Vagina (tissue), 2 donors: ENCODE results near the gene HS6ST3. TPM values are rescaled to one million over a fixed set of nuclear protein-coding genes. Genes with fewer than 3 reads are reported as not detected.

ENCODE experiments used
- DNase-seq, 2 donors: peaks; one replicate each; pipeline ENCODE4 v3.0.0-alpha.2; 2017; ENCODE audit errors: extremely low spot score in 2 of 2
- H3K27ac ChIP-seq: fragments of 200-600 bp; sonication (generic); one replicate; pipeline ENCODE4 v1.5.1; 2019
- H3K27me3 ChIP-seq: fragments of 200-600 bp; sonication (generic); one replicate; pipeline ENCODE4 v1.5.1; 2019
- H3K36me3 ChIP-seq, 2 donors: fragments of 200-600 bp; sonication (generic); one replicate each; pipeline ENCODE4 v1.5.1; 2017 to 2019
- H3K4me1 ChIP-seq: fragments of 200-600 bp; sonication (generic); one replicate; pipeline ENCODE4 v1.5.1; 2019
- H3K4me3 ChIP-seq, 2 donors: fragments of 200-600 bp; sonication (generic); 1 replicate in 1 of 2; 2 replicates in 1 of 2; pipeline ENCODE4 v1.5.1; 2016 to 2019
- H3K9me3 ChIP-seq: fragments of 200-600 bp; sonication (generic); one replicate; pipeline ENCODE4 v1.5.1; 2019
- POLR2A ChIP-seq, 2 donors: fragments of 450-650 bp; IDR thresholded peaks; one replicate each; pipeline ENCODE4 v1.6.1; 2017; ENCODE audit warnings: antibody characterized with exemption in 2 of 2, mild to moderate bottlenecking in 2 of 2, moderate library complexity in 2 of 2
- POLR2AphosphoS5 ChIP-seq, 2 donors: sonication (generic); formaldehyde crosslinking; IDR thresholded peaks; one replicate each; pipeline ENCODE4 v1.9.0; 2017; ENCODE audit warnings: antibody characterized with exemption in 2 of 2, mild to moderate bottlenecking in 2 of 2, low read depth in 1 of 2; ENCODE audit not compliant: insufficient read depth in 1 of 2
- intact Hi-C: fragments of 100-400 bp; cut with DNase I; formaldehyde crosslinking; loops from one replicate; pipeline ENCODE4 v1.15.1; 2023
- total RNA-seq: library from RNA; depleted of rRNA; stranded (reverse); fragments of >200 nt; gene quantifications from one replicate; pipeline ENCODE4 v1.2.3, GENCODE V29; 2016
- TF ChIP-seq, protein P1 (sequence below), 3 experiments: fragments of 450-650 bp in 2 of 3; fragments of 200-600 bp in 1 of 3; sonication (generic) in 1 of 3; IDR thresholded peaks; one replicate each; pipeline ENCODE4 v1.5.1; 2017 to 2019; ENCODE audit warnings: antibody characterized with exemption in 3 of 3, mild to moderate bottlenecking in 2 of 3, moderate library complexity in 2 of 3

HS6ST3 gene
- total RNA-seq, 1 donor from 2014 or later = 0.49 TPM

DNA sequence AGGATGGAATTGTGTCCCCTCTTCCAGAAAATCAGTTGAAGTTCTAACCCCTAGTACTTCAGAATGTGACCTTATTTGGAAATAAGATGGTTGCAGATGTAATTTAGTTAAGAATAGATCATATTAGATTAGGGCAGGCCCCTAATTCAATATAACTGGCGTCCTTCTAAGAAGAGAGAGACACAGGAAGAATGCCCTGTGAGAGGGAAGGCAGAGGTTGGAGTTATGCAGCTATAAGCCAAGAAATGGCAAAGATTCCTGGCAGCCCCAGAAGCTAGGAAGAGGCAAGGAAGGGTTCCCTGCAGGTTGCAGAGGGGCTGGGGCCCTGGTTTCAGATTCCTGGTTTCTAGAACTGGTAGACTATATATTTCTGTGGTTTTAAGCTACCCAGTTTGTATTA, 30.0 kb downstream of the HS6ST3 start:
- no peak for DNase-seq

DNA sequence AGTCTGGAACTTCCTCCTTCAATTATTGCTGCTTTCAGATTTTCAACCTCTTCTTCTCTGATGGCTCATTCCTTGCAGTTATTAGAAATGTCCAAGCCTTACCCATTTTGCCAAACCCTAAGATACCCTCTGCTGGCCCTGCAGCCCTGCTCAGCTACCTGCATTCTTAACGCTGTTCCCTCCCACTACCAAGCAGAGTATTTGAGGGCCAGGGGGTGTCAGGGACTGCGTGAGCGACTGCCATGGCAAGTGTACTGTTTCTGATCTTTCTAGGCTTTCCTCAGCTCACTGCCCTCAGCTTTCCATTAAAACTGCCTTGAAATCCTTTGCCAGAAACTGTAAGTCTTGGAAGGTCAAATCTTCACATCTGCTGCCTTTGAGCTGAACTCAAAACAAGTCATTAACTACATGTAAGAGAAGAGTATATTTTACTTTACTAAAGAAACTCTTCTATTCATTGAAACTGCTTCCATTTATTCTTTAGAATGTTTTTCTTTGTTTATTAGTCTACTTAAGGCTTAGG, 41.0 kb downstream of the HS6ST3 start:
- intact Hi-C loops = no loop called here
- TF ChIP-seq POLR2A (IDR thresholded peaks at IDR 0.05) = no peak
- TF ChIP-seq POLR2AphosphoS5 (IDR thresholded peaks at IDR 0.05; ENCODE audit: insufficient read depth in 1 of 2, low read depth in 1 of 2) = no peak
- TF ChIP-seq, protein P1, sequence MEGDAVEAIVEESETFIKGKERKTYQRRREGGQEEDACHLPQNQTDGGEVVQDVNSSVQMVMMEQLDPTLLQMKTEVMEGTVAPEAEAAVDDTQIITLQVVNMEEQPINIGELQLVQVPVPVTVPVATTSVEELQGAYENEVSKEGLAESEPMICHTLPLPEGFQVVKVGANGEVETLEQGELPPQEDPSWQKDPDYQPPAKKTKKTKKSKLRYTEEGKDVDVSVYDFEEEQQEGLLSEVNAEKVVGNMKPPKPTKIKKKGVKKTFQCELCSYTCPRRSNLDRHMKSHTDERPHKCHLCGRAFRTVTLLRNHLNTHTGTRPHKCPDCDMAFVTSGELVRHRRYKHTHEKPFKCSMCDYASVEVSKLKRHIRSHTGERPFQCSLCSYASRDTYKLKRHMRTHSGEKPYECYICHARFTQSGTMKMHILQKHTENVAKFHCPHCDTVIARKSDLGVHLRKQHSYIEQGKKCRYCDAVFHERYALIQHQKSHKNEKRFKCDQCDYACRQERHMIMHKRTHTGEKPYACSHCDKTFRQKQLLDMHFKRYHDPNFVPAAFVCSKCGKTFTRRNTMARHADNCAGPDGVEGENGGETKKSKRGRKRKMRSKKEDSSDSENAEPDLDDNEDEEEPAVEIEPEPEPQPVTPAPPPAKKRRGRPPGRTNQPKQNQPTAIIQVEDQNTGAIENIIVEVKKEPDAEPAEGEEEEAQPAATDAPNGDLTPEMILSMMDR (IDR thresholded peaks at IDR 0.05) = no peak
- no peaks in the 10 kb centered on the region for H3K27me3 ChIP-seq
- no peak overlapping the region for H3K27ac ChIP-seq
- DNase-seq = no peak
- no peaks in the 10 kb centered on the region for H3K9me3 ChIP-seq
- H3K36me3 ChIP-seq = no peaks in the 10 kb centered on the region
- H3K4me1 ChIP-seq = no peaks in the 10 kb centered on the region
- H3K4me3 ChIP-seq = no peak overlapping the region

More for the DNA sequence above, 30.0 kb downstream of the HS6ST3 start:
- H3K36me3 ChIP-seq = no peaks in the 10 kb centered on the region
- no peaks in the 10 kb centered on the region for H3K27me3 ChIP-seq
- intact Hi-C loops = no loop called here
- no peaks in the 10 kb centered on the region for H3K9me3 ChIP-seq
- no peak overlapping the region for H3K4me3 ChIP-seq
- H3K27ac ChIP-seq = no peak overlapping the region
- TF ChIP-seq POLR2AphosphoS5 (IDR thresholded peaks at IDR 0.05; ENCODE audit: insufficient read depth in 1 of 2, low read depth in 1 of 2) (no peak), POLR2A (IDR thresholded peaks at IDR 0.05) (no peak)
- TF ChIP-seq, protein P1 (IDR thresholded peaks at IDR 0.05) = no peak
- no peaks in the 10 kb centered on the region for H3K4me1 ChIP-seq

DNA sequence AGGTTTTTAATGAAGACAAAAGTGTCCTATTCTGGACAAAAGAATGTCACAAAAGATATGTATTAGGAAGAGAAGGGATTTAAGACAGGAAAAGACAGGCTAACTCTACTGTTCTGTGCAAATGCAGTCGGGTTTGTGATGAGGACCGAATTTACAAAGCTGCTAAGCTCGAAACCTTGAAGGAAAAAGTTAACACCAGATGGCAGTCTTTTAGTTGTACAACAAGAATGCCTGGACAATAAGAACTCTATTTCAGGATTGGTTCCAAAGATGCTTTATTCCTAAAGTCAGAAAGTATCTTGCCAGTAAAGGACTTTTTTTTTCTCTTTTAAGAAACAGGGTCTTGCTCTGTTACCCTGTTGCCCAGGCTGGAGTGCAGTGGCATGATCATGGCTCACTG, 51.1 kb downstream of the HS6ST3 start:
- intact Hi-C loops = no loop called here
- Histone ChIP-seq H3K9me3 (no peaks in the 10 kb centered on the region), H3K4me3 (no peak overlapping the region), H3K4me1 (no peaks in the 10 kb centered on the region), H3K27ac (no peak overlapping the region), H3K27me3 (no peaks in the 10 kb centered on the region), H3K36me3 (no peaks in the 10 kb centered on the region)
- DNase-seq = no peak
- no peak for TF ChIP-seq POLR2AphosphoS5 (IDR thresholded peaks at IDR 0.05; ENCODE audit: insufficient read depth in 1 of 2, low read depth in 1 of 2)
- no peak for TF ChIP-seq POLR2A (IDR thresholded peaks at IDR 0.05)
- TF ChIP-seq, protein P1 (IDR thresholded peaks at IDR 0.05) = no peak

DNA sequence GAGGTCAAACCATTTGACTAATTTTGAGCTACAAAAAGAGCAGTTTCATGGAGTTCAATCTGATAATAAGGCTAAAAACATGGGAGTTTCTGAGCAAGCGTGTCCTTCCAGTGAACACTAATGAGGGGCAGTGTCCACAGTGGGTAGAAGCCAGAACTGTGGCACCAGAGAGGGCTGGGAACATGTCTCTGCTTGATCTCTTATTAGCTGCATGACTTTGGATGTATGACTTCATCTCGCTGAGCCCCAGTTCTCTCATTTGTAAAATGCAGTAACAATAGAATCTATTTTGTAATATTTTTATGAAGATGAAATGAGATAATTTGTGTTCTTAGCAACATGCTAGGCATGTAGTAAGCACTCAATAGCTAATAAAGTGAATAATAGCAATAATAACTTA, 69.8 kb downstream of the HS6ST3 start:
- DNase-seq = no peak
- Histone ChIP-seq H3K36me3 (no peaks in the 10 kb centered on the region), H3K27ac (no peak overlapping the region), H3K27me3 (no peaks in the 10 kb centered on the region), H3K4me1 (no peaks in the 10 kb centered on the region), H3K9me3 (no peaks in the 10 kb centered on the region), H3K4me3 (no peak overlapping the region)
- intact Hi-C loops = no loop called here
- TF ChIP-seq, protein P1 (IDR thresholded peaks at IDR 0.05) = no peak
- TF ChIP-seq POLR2A (IDR thresholded peaks at IDR 0.05) = no peak

DNA sequence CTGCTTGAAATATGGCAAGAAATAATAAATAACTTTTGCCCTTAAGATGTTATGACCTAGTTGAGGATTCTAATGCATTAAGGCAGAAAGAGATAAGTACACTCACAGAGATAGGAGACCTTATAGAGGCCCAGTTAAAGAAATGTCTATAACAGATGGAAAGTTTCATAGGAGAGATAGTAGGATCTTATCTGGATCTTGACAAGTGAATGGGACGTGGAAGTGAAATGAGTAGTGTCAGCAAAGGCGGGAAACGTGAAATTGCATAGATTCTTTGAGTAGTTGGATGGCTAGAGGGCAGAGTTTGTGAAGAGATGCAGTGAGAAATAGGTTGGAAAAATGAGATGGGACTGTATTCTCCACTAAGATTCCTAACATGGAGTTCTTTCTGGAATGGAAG, 71.2 kb downstream of the HS6ST3 start:
- Histone ChIP-seq H3K27me3 (no peaks in the 10 kb centered on the region), H3K4me1 (no peaks in the 10 kb centered on the region), H3K27ac (no peak overlapping the region), H3K4me3 (no peak overlapping the region), H3K9me3 (no peaks in the 10 kb centered on the region), H3K36me3 (no peaks in the 10 kb centered on the region)
- no peak for DNase-seq
- no peak for TF ChIP-seq POLR2AphosphoS5 (IDR thresholded peaks at IDR 0.05; ENCODE audit: insufficient read depth in 1 of 2, low read depth in 1 of 2)
- TF ChIP-seq POLR2A (IDR thresholded peaks at IDR 0.05) = no peak
- TF ChIP-seq, protein P1 (IDR thresholded peaks at IDR 0.05) = no peak
- intact Hi-C loops = no loop called here
